Tracheal epithelial cell (primary cell): ENCODE results near the gene MXI1. TPM values are rescaled to one million over a fixed set of nuclear protein-coding genes. Genes with fewer than 3 reads are reported as not detected.

Experiments used
- total RNA-seq: library from RNA; depleted of rRNA; stranded (reverse); fragments of >200 nt; gene quantifications from 2 replicates; pipeline ENCODE4 v1.2.1, GENCODE V29; 2014

The MXI1 gene
- 42.9 and 65.2 TPM in 2 replicates for total RNA-seq

GRCh38 chr10:110207011-110207804 lies at the start of gene MXI1:
TSS of gene MXI1 (plus strand) at chr10:110207605. CDS start at chr10:110207809, 204 bp downstream.

GRCh38 chr10:110304780-110305421 lies 97.5 kb downstream of the MXI1 start, which contains the start of gene SMNDC1:
TSS of gene SMNDC1 (minus strand) at chr10:110304920. CDS start at chr10:110303587, 1,333 bp downstream.

Other genes with a start within 250 kb of the MXI1 start
- gene ADD3, start 199.6 kb upstream of the MXI1 start, total RNA-seq, result 44.8 and 45.1 TPM in 2 replicates
- 5.5 and 8.5 TPM in 2 replicates for gene SMNDC1, start 97.3 kb downstream of the MXI1 start, total RNA-seq